ENCODE measurements around the gene ALS2CL. TPM values are rescaled to one million over a fixed set of nuclear protein-coding genes. Genes with fewer than 3 reads are reported as not detected.

ALS2CL gene
- total RNA-seq, 1 experiment from 2014 or later = 11.2 TPM

- no peak for TF ChIP-seq CTCF (IDR thresholded peaks at IDR 0.05; ENCODE audit: insufficient read depth in 1 of 2, low read depth in 1 of 2, low read length in 1 of 2, severe bottlenecking in 1 of 2, unreplicated experiment in 1 of 2)
- CTCF ChIA-PET = interaction anchor here (1.0 kb wide), 1 partner anchor 196 kb away, joined by 3 read pairs; no protein-coding TSS in a partner anchor
- BruUV-seq (replicated peaks) = no TSS peak
Observed at GRCh38 chr3:46684891-46685290, 8.6 kb downstream of the ALS2CL start.

GRCh38 chr3:46682974-46683373 is 10.5 kb downstream of the ALS2CL start:
- Mint-ChIP-seq H3K27me3 (ENCODE audit: insufficient read depth, unreplicated experiment) (no peaks in the 10 kb centered on the region), H3K9me3 (ENCODE audit: unreplicated experiment) (no peaks in the 10 kb centered on the region)
- POLR2A ChIA-PET = no interaction called here

More at GRCh38 chr3:46684891-46685290, 8.6 kb downstream of the ALS2CL start:
- Mint-ChIP-seq H3K27ac (ENCODE audit: unreplicated experiment) (no peak overlapping the region), H3K36me3 (ENCODE audit: insufficient read depth, unreplicated experiment) (no peaks in the 10 kb centered on the region), H3K9me3 (ENCODE audit: unreplicated experiment) (no peaks in the 10 kb centered on the region), H3K27me3 (ENCODE audit: insufficient read depth, unreplicated experiment) (no peaks in the 10 kb centered on the region), H3K4me3 (ENCODE audit: unreplicated experiment) (no peak overlapping the region), H3K4me1 (ENCODE audit: low read depth, unreplicated experiment) (no peaks in the 10 kb centered on the region)
- POLR2A ChIA-PET = no interaction called here
- Histone ChIP-seq H3K4me3 (ENCODE audit: low read depth, low read length) (no peak overlapping the region), H3K4me1 (no peaks in the 10 kb centered on the region), H3K27me3 (replicated peaks; ENCODE audit: control insufficient read depth, insufficient read depth, low read length) (no peaks in the 10 kb centered on the region), H3K9me3 (no peaks in the 10 kb centered on the region), H3K36me3 (ENCODE audit: control insufficient read depth, insufficient read depth, low read length) (no peaks in the 10 kb centered on the region)
- intact Hi-C loops (cut with micrococcal nuclease; ENCODE audit: unreplicated experiment) = no loop called here
- DNase-seq = no peak

GRCh38 chr3:46681856-46682540 is 11.5 kb downstream of the ALS2CL start:
- no TSS peak for BruUV-seq (replicated peaks)
- H3K27ac Mint-ChIP-seq (ENCODE audit: unreplicated experiment) = no peak overlapping the region
- ChIA-PET CTCF (no interaction called here), POLR2A (no interaction called here)
- H3K27me3 ChIP-seq (replicated peaks; ENCODE audit: control insufficient read depth, insufficient read depth, low read length) = no peaks in the 10 kb centered on the region
- DNase-seq = no peak
- H3K4me3 ChIP-seq (ENCODE audit: low read depth, low read length) = no peak overlapping the region
- H3K9me3 Mint-ChIP-seq (ENCODE audit: unreplicated experiment) = no peaks in the 10 kb centered on the region
- H3K4me1 Mint-ChIP-seq (ENCODE audit: low read depth, unreplicated experiment) = no peaks in the 10 kb centered on the region
- H3K36me3 ChIP-seq (ENCODE audit: control insufficient read depth, insufficient read depth, low read length) = no peaks in the 10 kb centered on the region
- no peaks in the 10 kb centered on the region for H3K36me3 Mint-ChIP-seq (ENCODE audit: insufficient read depth, unreplicated experiment)
- intact Hi-C loops (cut with micrococcal nuclease; ENCODE audit: unreplicated experiment) = no loop called here
- no peak overlapping the region for H3K4me3 Mint-ChIP-seq (ENCODE audit: unreplicated experiment)
- no peak for TF ChIP-seq CTCF (IDR thresholded peaks at IDR 0.05; ENCODE audit: insufficient read depth in 1 of 2, low read depth in 1 of 2, low read length in 1 of 2, severe bottlenecking in 1 of 2, unreplicated experiment in 1 of 2)
- no peaks in the 10 kb centered on the region for H3K4me1 ChIP-seq
- H3K27me3 Mint-ChIP-seq (ENCODE audit: insufficient read depth, unreplicated experiment) = no peaks in the 10 kb centered on the region
- H3K9me3 ChIP-seq = no peaks in the 10 kb centered on the region

More at GRCh38 chr3:46682974-46683373, 10.5 kb downstream of the ALS2CL start:
- H3K36me3 Mint-ChIP-seq (ENCODE audit: insufficient read depth, unreplicated experiment) = no peaks in the 10 kb centered on the region
- no peak overlapping the region for H3K4me3 Mint-ChIP-seq (ENCODE audit: unreplicated experiment)
- H3K27ac Mint-ChIP-seq (ENCODE audit: unreplicated experiment) = no peak overlapping the region
- H3K4me1 Mint-ChIP-seq (ENCODE audit: low read depth, unreplicated experiment) = no peaks in the 10 kb centered on the region
- no peaks in the 10 kb centered on the region for H3K9me3 ChIP-seq
- intact Hi-C loops (cut with micrococcal nuclease; ENCODE audit: unreplicated experiment) = no loop called here
- no peak for DNase-seq
- H3K4me1 ChIP-seq = no peaks in the 10 kb centered on the region
- H3K27me3 ChIP-seq (replicated peaks; ENCODE audit: control insufficient read depth, insufficient read depth, low read length) = no peaks in the 10 kb centered on the region
- BruUV-seq (replicated peaks) = no TSS peak
- no peaks in the 10 kb centered on the region for H3K36me3 ChIP-seq (ENCODE audit: control insufficient read depth, insufficient read depth, low read length)
- no peak for TF ChIP-seq CTCF (IDR thresholded peaks at IDR 0.05; ENCODE audit: insufficient read depth in 1 of 2, low read depth in 1 of 2, low read length in 1 of 2, severe bottlenecking in 1 of 2, unreplicated experiment in 1 of 2)
- CTCF ChIA-PET = no interaction called here
- H3K4me3 ChIP-seq (ENCODE audit: low read depth, low read length) = no peak overlapping the region

All from Caco-2 (cell line).